GM23248 (cell line): Measurements from ENCODE around the gene FEM1B.

Experiments used
- EZH2 ChIP-seq: fragments of 200-600 bp; sonication (generic); IDR thresholded peaks from 2 replicates; pipeline ENCODE4 v1.6.1; 2018; ENCODE audit warnings: antibody characterized with exemption, mild to moderate bottlenecking; ENCODE audit not compliant: insufficient read depth, poor library complexity, severe bottlenecking
- EZH2phosphoT487 ChIP-seq: fragments of 200-600 bp; sonication (generic); IDR thresholded peaks from 2 replicates; pipeline ENCODE4 v1.6.1; 2018; ENCODE audit warnings: antibody characterized with exemption, moderate library complexity, mild to moderate bottlenecking, low read depth; ENCODE audit not compliant: insufficient read depth

GRCh38 chr15:68230157-68231100 lies 47.1 kb upstream of the FEM1B start:
- TF ChIP-seq EZH2, result no peak
- TF ChIP-seq EZH2phosphoT487, result no peak
